ENCODE data around the gene TECPR1.

Gene TECPR1

DNA sequence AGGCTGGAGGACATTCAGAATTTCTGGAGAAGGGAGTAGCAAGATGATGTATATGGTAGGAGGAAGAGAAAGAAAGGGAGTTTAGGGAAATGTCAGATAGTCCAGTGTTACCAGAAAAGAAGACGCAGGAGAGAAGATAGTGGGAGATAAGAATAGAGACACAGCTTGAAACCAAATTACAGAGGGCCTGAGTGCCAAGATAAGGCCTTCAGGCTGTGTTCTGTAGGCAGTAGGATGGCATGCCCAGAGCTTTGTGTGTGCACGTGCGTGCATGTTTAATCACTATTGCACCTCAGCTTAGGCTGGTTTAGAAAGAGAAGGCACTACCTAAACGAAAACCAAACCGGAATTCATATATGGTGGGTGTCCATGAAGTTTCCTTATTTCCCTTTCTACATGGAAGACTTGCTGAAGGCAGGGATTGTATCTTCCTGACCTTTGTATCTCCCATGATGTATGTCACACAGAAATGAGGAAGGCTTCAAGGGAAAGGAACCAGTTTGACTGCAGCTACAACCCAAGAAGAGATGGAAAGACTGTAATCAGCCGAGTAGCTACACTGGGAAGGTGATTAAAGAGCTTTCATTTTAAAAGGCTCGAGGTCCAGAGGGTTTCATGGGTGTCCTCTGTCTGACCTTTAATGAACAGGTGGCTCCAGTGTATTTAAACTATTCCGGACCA is 76.6 kb downstream of the TECPR1 start:
- H3K9me3 ChIP-seq (ENCODE audit: control insufficient read depth in 1 of 2, low read length in 2 of 2): no peaks in the 10 kb centered on the region
- no peak overlapping the region for H3K9ac ChIP-seq (ENCODE audit: low read depth in 1 of 2, low read length in 2 of 2)
- H3K27ac ChIP-seq (ENCODE audit: low read depth, low read length): no peak overlapping the region
- H3K36me3 ChIP-seq (ENCODE audit: control insufficient read depth in 1 of 2, insufficient read depth in 2 of 2, low read length in 2 of 2): peaks cover 25 to 50% of the 10 kb centered on the region in 2 donors
- no peaks in the 10 kb centered on the region for H3K4me1 ChIP-seq (ENCODE audit: control insufficient read depth in 1 of 2, insufficient read depth in 2 of 2, low read length in 2 of 2)
- no peaks in the 10 kb centered on the region for H3K27me3 ChIP-seq (ENCODE audit: control insufficient read depth in 1 of 2, insufficient read depth in 2 of 2, low read length in 2 of 2)
- H3K4me3 ChIP-seq (ENCODE audit: low read depth in 1 of 2, low read length in 2 of 2): no peak overlapping the region

DNA sequence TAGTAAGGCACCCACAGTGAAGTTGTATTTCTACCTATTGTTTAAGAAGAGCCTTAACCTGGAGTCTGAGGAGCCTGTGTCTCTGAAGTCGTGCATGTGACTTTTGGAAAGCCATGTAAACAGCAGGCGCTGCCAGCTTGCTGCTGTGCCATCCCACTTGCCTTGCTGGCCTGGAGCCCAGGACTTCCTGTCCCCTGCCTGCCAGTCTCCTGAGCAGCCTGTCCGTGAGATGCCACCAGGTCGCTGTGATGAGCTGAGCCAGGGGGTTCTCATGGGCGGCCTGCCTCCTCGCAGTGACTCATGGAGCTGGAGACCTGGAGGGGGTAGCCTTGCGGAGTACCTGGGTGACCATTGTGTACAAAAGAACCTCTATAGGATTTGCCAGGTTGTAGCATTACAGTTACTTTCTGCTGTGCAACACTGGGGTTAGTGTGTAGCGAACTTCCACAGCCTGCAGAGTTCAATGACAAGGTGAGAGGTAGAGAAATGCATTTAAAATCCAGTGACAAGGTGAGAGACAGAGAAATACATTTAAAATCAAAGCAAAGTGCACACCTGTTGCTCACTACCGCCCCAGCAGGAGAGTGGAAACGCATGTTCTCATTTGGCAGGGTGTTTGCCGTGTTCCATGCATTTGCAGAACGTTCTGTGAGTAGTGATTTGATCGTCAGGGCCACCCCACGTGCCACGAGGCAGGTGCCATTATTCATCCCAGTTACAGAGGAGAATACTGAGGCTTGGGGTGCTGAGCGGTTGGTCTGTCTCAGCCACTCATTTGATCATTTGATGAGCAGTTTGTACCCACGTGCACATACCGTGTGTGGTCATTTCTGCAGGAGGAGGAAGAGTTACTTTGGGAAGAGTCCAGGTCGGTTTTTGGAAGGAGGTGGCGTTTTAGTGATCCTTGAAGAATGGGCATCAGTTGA is 77.4 kb downstream of the TECPR1 start:
- Histone ChIP-seq H3K9ac (ENCODE audit: low read depth in 1 of 2, low read length in 2 of 2) (no peak overlapping the region), H3K27ac (ENCODE audit: low read depth, low read length) (no peak overlapping the region), H3K4me3 (ENCODE audit: low read depth in 1 of 2, low read length in 2 of 2) (no peak overlapping the region), H3K4me1 (ENCODE audit: control insufficient read depth in 1 of 2, insufficient read depth in 2 of 2, low read length in 2 of 2) (no peaks in the 10 kb centered on the region), H3K27me3 (ENCODE audit: control insufficient read depth in 1 of 2, insufficient read depth in 2 of 2, low read length in 2 of 2) (no peaks in the 10 kb centered on the region), H3K9me3 (ENCODE audit: control insufficient read depth in 1 of 2, low read length in 2 of 2) (no peaks in the 10 kb centered on the region), H3K36me3 (ENCODE audit: control insufficient read depth in 1 of 2, insufficient read depth in 2 of 2, low read length in 2 of 2) (peaks cover 22 to 48% of the 10 kb centered on the region in 2 donors)

DNA sequence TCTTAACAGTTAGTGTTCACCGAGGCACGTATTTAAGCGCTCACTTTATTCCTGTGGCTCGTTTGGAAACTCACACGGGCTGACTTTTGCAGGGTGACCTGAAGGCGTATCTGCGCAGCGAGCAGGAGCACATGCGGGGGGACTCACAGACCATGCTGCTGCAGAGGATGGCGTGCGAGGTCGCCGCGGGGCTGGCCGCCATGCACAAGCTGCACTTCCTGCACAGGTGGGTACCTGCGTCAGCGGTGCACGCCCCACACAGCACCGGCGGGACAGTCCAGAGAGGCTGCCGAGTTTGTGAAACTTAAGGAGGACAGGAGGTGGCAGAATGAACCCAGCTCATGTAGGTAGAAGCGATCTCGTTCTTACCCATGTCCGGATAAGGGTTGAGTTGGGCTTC is 80.6 kb downstream of the TECPR1 start:
- peaks cover 15 to 46% of the 10 kb centered on the region in 2 donors for H3K36me3 ChIP-seq (ENCODE audit: control insufficient read depth in 1 of 2, insufficient read depth in 2 of 2, low read length in 2 of 2)
- no peaks in the 10 kb centered on the region for H3K9me3 ChIP-seq (ENCODE audit: control insufficient read depth in 1 of 2, low read length in 2 of 2)
- H3K4me1 ChIP-seq (ENCODE audit: control insufficient read depth in 1 of 2, insufficient read depth in 2 of 2, low read length in 2 of 2): no peaks in the 10 kb centered on the region
- no peak overlapping the region for H3K4me3 ChIP-seq (ENCODE audit: low read depth in 1 of 2, low read length in 2 of 2)
- no peaks in the 10 kb centered on the region for H3K27me3 ChIP-seq (ENCODE audit: control insufficient read depth in 1 of 2, insufficient read depth in 2 of 2, low read length in 2 of 2)
- no peak overlapping the region for H3K9ac ChIP-seq (ENCODE audit: low read depth in 1 of 2, low read length in 2 of 2)
- H3K27ac ChIP-seq (ENCODE audit: low read depth, low read length): no peak overlapping the region

DNA sequence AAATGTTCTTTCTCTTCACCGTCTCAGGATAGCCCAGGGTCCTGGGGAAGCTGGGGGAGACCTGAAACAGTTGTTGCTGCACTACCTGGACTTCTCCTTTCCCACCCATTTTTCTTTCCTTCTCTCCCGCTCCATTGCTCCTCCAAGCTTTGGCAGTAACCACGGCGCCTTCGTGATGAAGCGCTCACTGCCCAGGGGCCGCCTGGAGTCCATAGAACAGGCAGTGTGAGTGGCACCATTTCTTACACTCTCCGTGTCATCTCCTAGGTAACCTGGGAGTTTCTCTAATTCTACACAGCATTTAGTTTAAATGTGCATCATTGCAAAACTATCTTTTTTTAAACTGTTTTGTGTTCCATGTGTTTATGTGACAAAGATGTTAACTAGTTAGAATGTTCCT is 81.1 kb downstream of the TECPR1 start:
- no peaks in the 10 kb centered on the region for H3K9me3 ChIP-seq (ENCODE audit: control insufficient read depth in 1 of 2, low read length in 2 of 2)
- peaks cover 15 to 46% of the 10 kb centered on the region in 2 donors for H3K36me3 ChIP-seq (ENCODE audit: control insufficient read depth in 1 of 2, insufficient read depth in 2 of 2, low read length in 2 of 2)
- H3K4me3 ChIP-seq (ENCODE audit: low read depth in 1 of 2, low read length in 2 of 2): no peak overlapping the region
- H3K9ac ChIP-seq (ENCODE audit: low read depth in 1 of 2, low read length in 2 of 2): no peak overlapping the region
- no peak overlapping the region for H3K27ac ChIP-seq (ENCODE audit: low read depth, low read length)
- peaks cover 0 to 1% of the 10 kb centered on the region in 2 donors for H3K4me1 ChIP-seq (ENCODE audit: control insufficient read depth in 1 of 2, insufficient read depth in 2 of 2, low read length in 2 of 2)
- H3K27me3 ChIP-seq (ENCODE audit: control insufficient read depth in 1 of 2, insufficient read depth in 2 of 2, low read length in 2 of 2): no peaks in the 10 kb centered on the region

GRCh38 chr7:98168904-98169621 is 83.0 kb downstream of the TECPR1 start:
- H3K36me3 ChIP-seq (ENCODE audit: control insufficient read depth in 1 of 2, insufficient read depth in 2 of 2, low read length in 2 of 2): peaks cover 6 to 37% of the 10 kb centered on the region in 2 donors
- H3K9ac ChIP-seq (ENCODE audit: low read depth in 1 of 2, low read length in 2 of 2): no peak overlapping the region
- H3K4me1 ChIP-seq (ENCODE audit: control insufficient read depth in 1 of 2, insufficient read depth in 2 of 2, low read length in 2 of 2): peaks cover 0 to 6% of the 10 kb centered on the region in 2 donors
- H3K4me3 ChIP-seq (ENCODE audit: low read depth in 1 of 2, low read length in 2 of 2): no peak overlapping the region
- no peaks in the 10 kb centered on the region for H3K27me3 ChIP-seq (ENCODE audit: control insufficient read depth in 1 of 2, insufficient read depth in 2 of 2, low read length in 2 of 2)
- no peaks in the 10 kb centered on the region for H3K9me3 ChIP-seq (ENCODE audit: control insufficient read depth in 1 of 2, low read length in 2 of 2)
- H3K27ac ChIP-seq (ENCODE audit: low read depth, low read length): no peak overlapping the region

DNA sequence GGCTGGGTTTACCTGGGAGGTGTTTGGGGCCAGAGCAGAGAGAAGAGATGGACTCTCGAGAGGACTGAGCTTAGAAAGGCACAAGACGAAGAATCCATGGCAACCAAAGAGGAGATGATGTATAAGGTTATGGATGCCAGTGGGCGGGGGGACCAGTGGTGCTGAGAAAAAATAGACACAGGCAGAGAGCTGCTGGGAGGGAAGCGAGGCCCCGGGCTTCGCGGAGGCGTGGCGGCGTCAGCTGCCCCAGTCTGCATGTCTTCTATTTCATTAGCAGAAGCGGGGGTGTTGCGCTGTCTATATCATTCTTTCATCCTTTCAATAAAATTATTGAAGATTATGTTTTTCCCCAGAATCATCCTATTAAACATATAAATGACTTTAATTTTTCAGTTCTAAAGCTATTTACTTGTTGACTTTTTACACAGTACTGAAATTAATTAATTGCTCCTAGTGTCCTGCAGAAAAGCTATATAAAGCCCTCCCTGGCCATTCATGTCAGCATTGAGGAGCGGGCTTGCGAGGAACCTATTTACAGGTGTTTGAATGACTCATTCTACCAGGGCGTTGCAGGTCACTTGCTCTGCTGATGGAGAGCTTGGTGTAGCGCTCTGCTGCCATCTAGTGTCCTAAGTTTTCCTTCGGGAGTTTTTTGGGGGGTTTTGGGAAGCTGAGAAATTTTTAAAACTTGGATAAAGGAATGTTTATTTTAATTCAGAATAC is 83.7 kb downstream of the TECPR1 start:
- Histone ChIP-seq H3K36me3 (ENCODE audit: control insufficient read depth in 1 of 2, insufficient read depth in 2 of 2, low read length in 2 of 2) (peaks cover 6 to 37% of the 10 kb centered on the region in 2 donors), H3K27ac (ENCODE audit: low read depth, low read length) (no peak overlapping the region), H3K4me1 (ENCODE audit: control insufficient read depth in 1 of 2, insufficient read depth in 2 of 2, low read length in 2 of 2) (peaks cover 0 to 13% of the 10 kb centered on the region in 2 donors), H3K9me3 (ENCODE audit: control insufficient read depth in 1 of 2, low read length in 2 of 2) (no peaks in the 10 kb centered on the region), H3K4me3 (ENCODE audit: low read depth in 1 of 2, low read length in 2 of 2) (no peak overlapping the region), H3K27me3 (ENCODE audit: control insufficient read depth in 1 of 2, insufficient read depth in 2 of 2, low read length in 2 of 2) (no peaks in the 10 kb centered on the region), H3K9ac (ENCODE audit: low read depth in 1 of 2, low read length in 2 of 2) (no peak overlapping the region)

DNA sequence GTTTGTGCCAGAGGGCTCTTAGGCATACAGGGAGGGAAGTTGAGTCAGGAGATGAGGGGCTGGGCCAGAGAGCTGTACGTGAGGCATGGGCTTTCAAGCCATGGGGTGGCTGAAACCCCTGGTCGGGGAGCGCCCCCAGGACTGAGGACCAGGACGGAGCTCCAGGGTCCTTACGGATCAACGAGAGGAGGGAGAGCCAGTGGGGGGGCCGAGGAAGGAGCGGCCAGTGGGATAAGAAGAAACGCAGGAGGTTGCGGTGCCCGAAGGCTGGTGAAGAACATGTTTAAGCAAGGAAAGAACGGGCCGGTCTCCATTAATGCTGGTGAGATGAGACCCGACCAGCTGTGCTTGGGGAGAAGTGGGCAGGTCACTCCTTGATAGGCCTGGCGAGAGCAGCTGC is 84.4 kb downstream of the TECPR1 start:
- Histone ChIP-seq H3K4me3 (ENCODE audit: low read depth in 1 of 2, low read length in 2 of 2) (no peak overlapping the region), H3K27me3 (ENCODE audit: control insufficient read depth in 1 of 2, insufficient read depth in 2 of 2, low read length in 2 of 2) (no peaks in the 10 kb centered on the region), H3K27ac (ENCODE audit: low read depth, low read length) (no peak overlapping the region), H3K36me3 (ENCODE audit: control insufficient read depth in 1 of 2, insufficient read depth in 2 of 2, low read length in 2 of 2) (peaks cover 6 to 33% of the 10 kb centered on the region in 2 donors), H3K9ac (ENCODE audit: low read depth in 1 of 2, low read length in 2 of 2) (no peak overlapping the region), H3K4me1 (ENCODE audit: control insufficient read depth in 1 of 2, insufficient read depth in 2 of 2, low read length in 2 of 2) (peaks cover 0 to 15% of the 10 kb centered on the region in 2 donors), H3K9me3 (ENCODE audit: control insufficient read depth in 1 of 2, low read length in 2 of 2) (no peaks in the 10 kb centered on the region)

GRCh38 chr7:98166668-98166970 is 85.4 kb downstream of the TECPR1 start:
- H3K4me1 ChIP-seq (ENCODE audit: control insufficient read depth in 1 of 2, insufficient read depth in 2 of 2, low read length in 2 of 2): peaks cover 0 to 15% of the 10 kb centered on the region in 2 donors

GRCh38 chr7:98165827-98166667 is 86.0 kb downstream of the TECPR1 start:
- no peaks in the 10 kb centered on the region for H3K27me3 ChIP-seq (ENCODE audit: control insufficient read depth in 1 of 2, insufficient read depth in 2 of 2, low read length in 2 of 2)
- H3K27ac ChIP-seq (ENCODE audit: low read depth, low read length): no peak overlapping the region
- no peak overlapping the region for H3K9ac ChIP-seq (ENCODE audit: low read depth in 1 of 2, low read length in 2 of 2)
- H3K4me1 ChIP-seq (ENCODE audit: control insufficient read depth in 1 of 2, insufficient read depth in 2 of 2, low read length in 2 of 2): peaks cover 0 to 15% of the 10 kb centered on the region in 2 donors
- no peaks in the 10 kb centered on the region for H3K9me3 ChIP-seq (ENCODE audit: control insufficient read depth in 1 of 2, low read length in 2 of 2)
- no peak overlapping the region for H3K4me3 ChIP-seq (ENCODE audit: low read depth in 1 of 2, low read length in 2 of 2)
- H3K36me3 ChIP-seq (ENCODE audit: control insufficient read depth in 1 of 2, insufficient read depth in 2 of 2, low read length in 2 of 2): peaks cover 0 to 18% of the 10 kb centered on the region in 2 donors

More at GRCh38 chr7:98166668-98166970, 85.4 kb downstream of the TECPR1 start:
- Histone ChIP-seq H3K4me3 (ENCODE audit: low read depth in 1 of 2, low read length in 2 of 2) (no peak overlapping the region), H3K36me3 (ENCODE audit: control insufficient read depth in 1 of 2, insufficient read depth in 2 of 2, low read length in 2 of 2) (peaks cover 0 to 24% of the 10 kb centered on the region in 2 donors), H3K9me3 (ENCODE audit: control insufficient read depth in 1 of 2, low read length in 2 of 2) (no peaks in the 10 kb centered on the region), H3K27ac (ENCODE audit: low read depth, low read length) (no peak overlapping the region), H3K9ac (ENCODE audit: low read depth in 1 of 2, low read length in 2 of 2) (no peak overlapping the region), H3K27me3 (ENCODE audit: control insufficient read depth in 1 of 2, insufficient read depth in 2 of 2, low read length in 2 of 2) (no peaks in the 10 kb centered on the region)

Data from duodenal mucosa (tissue), 2 donors.